Right lung (tissue), 5 donors: ENCODE data around the gene DLX2. TPM values are rescaled to one million over a fixed set of nuclear protein-coding genes. Genes with fewer than 3 reads are reported as not detected.

ENCODE experiments used
- DNase-seq, 2 donors: peaks; one replicate each; pipeline ENCODE4 v3.0.0-alpha.2; 2013
- polyA plus RNA-seq, 5 donors: library from polyadenylated mRNA; unstranded; fragments of 120-200 nt; gene quantifications; one replicate each; pipeline versions ENCODE4 v1.2.1 to v1.2.3, GENCODE V29; 2013; ENCODE audit warnings: inconsistent platforms in 1 of 5, low replicate concordance in 1 of 5; ENCODE audit not compliant: insufficient read length in 5 of 5, insufficient read depth in 1 of 5

Gene DLX2
- polyA plus RNA-seq, 5 donors = not detected

DNA sequence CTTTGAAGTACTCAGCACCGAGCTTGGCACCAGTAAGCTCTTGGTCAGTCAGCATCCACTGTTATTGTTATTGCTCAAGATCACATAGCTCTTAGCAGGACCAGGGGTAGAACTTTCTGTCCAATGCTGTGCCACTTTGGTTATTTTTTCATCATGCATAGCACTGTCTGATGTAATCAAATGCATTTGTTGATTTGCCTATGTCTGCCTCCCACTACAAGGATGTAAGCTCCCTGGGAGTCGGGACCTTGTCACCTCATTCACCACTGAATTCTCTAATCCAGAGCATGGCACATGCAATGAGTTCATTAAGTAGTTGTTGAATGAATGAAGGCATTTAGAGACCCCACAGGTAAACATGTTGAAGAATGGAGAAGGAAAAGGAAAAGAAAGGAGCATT is 46.4 kb downstream of the DLX2 start:
- DNase-seq = no peak

GRCh38 chr2:172053486-172053885 is 49.2 kb downstream of the DLX2 start:
- DNase-seq = no peak

DNA sequence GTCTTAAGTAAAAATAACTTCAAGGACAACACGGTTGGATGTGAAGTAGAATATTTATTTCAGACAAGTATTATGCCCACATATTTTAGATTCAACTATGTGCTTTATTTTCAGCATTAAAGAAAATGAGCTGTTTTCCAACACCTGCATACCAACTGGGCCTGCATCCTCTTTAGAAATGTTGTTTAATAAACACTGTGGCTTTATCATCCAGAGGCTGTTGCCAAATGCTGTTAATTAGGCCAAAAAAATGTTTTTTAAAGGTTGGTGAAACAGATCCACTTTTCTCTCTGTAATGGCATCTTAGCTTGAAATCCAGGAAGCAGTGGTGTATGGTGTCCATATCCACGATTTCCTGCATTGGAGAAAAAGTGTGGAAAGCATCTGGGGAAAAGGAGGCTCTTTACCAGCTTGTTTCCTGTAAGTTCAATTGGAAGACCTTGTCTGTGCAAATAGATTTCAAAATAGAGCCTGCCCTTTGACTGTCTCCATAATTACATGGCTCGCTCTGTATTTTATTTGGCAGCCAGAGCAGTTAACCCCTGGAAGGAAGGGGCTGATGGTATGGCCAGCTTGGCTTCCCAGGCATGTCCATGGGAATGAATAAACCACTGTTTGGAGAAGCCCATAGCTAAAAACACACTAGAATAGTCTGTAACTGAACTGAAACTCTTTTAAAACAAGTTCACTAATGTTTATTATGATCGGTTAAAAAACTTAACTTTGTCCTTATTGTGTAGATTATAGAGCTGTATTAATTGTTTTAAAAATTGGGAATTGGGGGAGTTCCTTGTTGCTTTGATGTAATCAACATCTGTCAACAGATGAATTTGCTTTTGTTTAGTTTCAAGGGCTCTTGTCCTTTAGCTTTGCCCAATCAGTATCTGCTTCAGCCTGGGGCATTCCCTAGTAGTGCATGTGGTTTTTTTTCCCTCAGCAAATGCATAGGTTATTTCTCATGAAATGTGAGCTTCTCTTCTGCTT is 50.4 kb downstream of the DLX2 start:
- peak; percentile 17 to 22 for DNase-seq

DNA sequence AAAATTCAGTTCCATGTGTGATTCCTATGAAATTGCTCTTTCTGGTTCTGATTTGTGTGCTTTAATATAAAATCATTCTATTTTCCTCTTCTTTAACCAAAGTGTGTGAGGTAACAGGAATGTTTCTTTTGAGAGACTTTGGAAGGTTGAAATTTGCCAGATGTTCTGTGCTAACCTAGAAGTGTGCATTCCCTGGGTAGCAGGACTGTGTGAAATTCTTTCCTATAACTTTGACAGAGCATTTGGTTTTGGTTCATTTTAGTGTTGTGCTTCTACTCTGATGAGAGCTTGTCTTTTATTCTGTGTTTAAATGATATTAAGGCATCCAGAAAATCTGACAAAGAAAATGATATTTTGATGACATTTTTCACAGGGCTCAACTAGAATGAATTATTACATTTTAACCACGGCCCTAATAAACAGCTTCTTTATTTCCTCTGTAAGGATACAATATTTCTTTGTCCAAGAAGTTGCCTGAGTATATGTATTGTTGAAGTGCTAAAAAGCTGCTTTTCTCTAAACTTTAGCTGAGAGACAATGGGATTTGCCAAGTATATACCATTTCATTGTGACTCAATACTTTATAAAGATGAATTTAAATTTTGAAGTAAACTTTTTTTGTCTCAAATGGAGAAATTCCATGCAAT is 52.1 kb downstream of the DLX2 start:
- DNase-seq = no peak

DNA sequence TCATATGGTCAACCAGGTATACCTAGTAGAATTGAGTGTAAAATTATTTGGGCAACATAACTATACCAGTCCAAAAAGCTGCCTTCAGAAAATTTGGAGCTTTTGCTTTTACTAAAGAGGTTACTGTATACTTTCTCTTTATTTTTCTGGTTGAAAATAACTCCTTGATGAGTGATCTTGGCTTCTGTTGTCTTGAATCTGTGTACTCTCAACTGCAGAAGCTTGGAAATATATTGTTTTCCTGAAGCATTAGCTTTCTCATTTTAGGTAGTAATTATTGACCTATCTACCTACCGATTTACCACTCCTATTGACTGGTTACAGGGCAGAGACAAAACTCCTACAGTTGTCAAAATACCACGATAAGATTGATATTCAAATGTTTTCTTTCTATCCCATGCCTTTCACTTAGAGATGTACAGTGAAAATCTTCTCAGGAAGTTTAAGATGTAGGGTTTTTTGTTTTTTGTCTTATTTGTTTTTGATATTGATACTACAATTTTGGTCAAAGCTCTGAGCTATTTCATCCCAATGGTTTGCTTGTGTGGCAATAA is 53.1 kb downstream of the DLX2 start:
- no peak for DNase-seq

Other genes with a start within 250 kb of the DLX2 start
- 10 to 100 TPM; 19.2 to 32.9 (median 27.3) TPM for gene SLC25A12, start 208.7 kb downstream of the DLX2 start, polyA plus RNA-seq
- gene HAT1, start 180.4 kb downstream of the DLX2 start, polyA plus RNA-seq = 10 to 100 TPM; 54.4 to 80.4 (median 63.6) TPM
- gene METAP1D, start 102.9 kb downstream of the DLX2 start, polyA plus RNA-seq = 10 to 100 TPM; 16.6 to 22.9 (median 20.6) TPM
- gene DLX1, start 17.4 kb downstream of the DLX2 start, polyA plus RNA-seq = under 1 TPM in 4 of 5 donors, not detected in 1; 0.16 to 0.34 (median 0.26) TPM